ENCODE results near the gene SPTBN5. TPM values are rescaled to one million over a fixed set of nuclear protein-coding genes. Genes with fewer than 3 reads are reported as not detected.
A peak's percentile ranks its signal among the peaks of the same experiment; 100 is the strongest.

SPTBN5 gene
- polyA plus RNA-seq, 1 donor from 2014 or later, result 0.01 TPM

GRCh38 chr15:41827880-41828806, 65.7 kb downstream of the SPTBN5 start, which contains the start of gene JMJD7:
Gene JMJD7 (plus strand): TSS chr15:41828092. CDS start chr15:41828125, 33 bp downstream.
- Histone ChIP-seq H3K9ac (ENCODE audit: low read length) (peak within 1 kb of the TSS; percentile 84), H4K20me1 (ENCODE audit: insufficient read depth) (no peaks in the 10 kb centered on the region), H3K4me2 (ENCODE audit: low read length) (peak within 1 kb of the TSS; percentile 71), H3K27me3 (ENCODE audit: insufficient read depth, low read depth, low read length) (no peaks in the 10 kb centered on the region), H3K9me3 (ENCODE audit: low read length) (no peaks in the 10 kb centered on the region), H3K79me2 (replicated peaks; ENCODE audit: insufficient read depth, low read length) (peaks cover 3% of the 10 kb centered on the region), H3K36me3 (ENCODE audit: insufficient read depth, low read length) (no peaks in the 10 kb centered on the region), H3K9me2 (ENCODE audit: insufficient read depth, low read length) (no peaks in the 10 kb centered on the region), H2AFZ (ENCODE audit: low read depth, low read length) (peak within 1 kb of the TSS; percentile 60), H3K27ac (ENCODE audit: low read length) (peak within 1 kb of the TSS; percentile 62), H3F3A (ENCODE audit: insufficient read depth, low read length, poor library complexity, severe bottlenecking) (no peaks in the 10 kb centered on the region), H3K4me3 (ENCODE audit: low read length) (peak within 1 kb of the TSS; percentile 97)
- TF ChIP-seq TAF1 (IDR thresholded peaks at IDR 0.05; ENCODE audit: low read depth) (peak; percentile 70), SMC3 (conservative IDR thresholded peaks at IDR 0.05; ENCODE audit: poor library complexity) (peak; percentile 42), EP300 (conservative IDR thresholded peaks at IDR 0.05; ENCODE audit: poor library complexity, severe bottlenecking) (peak; percentile 36), CTCF (IDR thresholded peaks at IDR 0.05; ENCODE audit: poor library complexity, severe bottlenecking) (no peak), EZH2 (IDR thresholded peaks at IDR 0.05; ENCODE audit: borderline replicate concordance, insufficient read depth, low read length, poor library complexity, severe bottlenecking) (no peak), POLR2AphosphoS5 (IDR thresholded peaks at IDR 0.05) (peak; percentile 83), MXI1 (conservative IDR thresholded peaks at IDR 0.05; ENCODE audit: poor library complexity, severe bottlenecking) (peak; percentile 90), REST (IDR thresholded peaks at IDR 0.05; ENCODE audit: borderline replicate concordance) (peak; percentile 73), RAD21 (conservative IDR thresholded peaks at IDR 0.05) (peak; percentile 44)

- H3K9me2 ChIP-seq (ENCODE audit: insufficient read depth, low read length), result no peaks in the 10 kb centered on the region
- H3K4me3 ChIP-seq (ENCODE audit: low read length), result peak overlapping the region; percentile 97
- H3K9me3 ChIP-seq (ENCODE audit: low read length), result no peaks in the 10 kb centered on the region
- no peak overlapping the region for H2AFZ ChIP-seq (ENCODE audit: low read depth, low read length)
- H3K4me2 ChIP-seq (ENCODE audit: low read length), result peak overlapping the region; percentile 70
- H4K20me1 ChIP-seq (ENCODE audit: insufficient read depth), result no peaks in the 10 kb centered on the region
- no peak for TF ChIP-seq REST (IDR thresholded peaks at IDR 0.05; ENCODE audit: borderline replicate concordance)
- no peak for TF ChIP-seq TAF1 (IDR thresholded peaks at IDR 0.05; ENCODE audit: low read depth)
- peak; percentile 19 for TF ChIP-seq CTCF (IDR thresholded peaks at IDR 0.05; ENCODE audit: poor library complexity, severe bottlenecking)
- H3K79me2 ChIP-seq (replicated peaks; ENCODE audit: insufficient read depth, low read length), result peaks cover 3% of the 10 kb centered on the region
- no peaks in the 10 kb centered on the region for H3K36me3 ChIP-seq (ENCODE audit: insufficient read depth, low read length)
- H3K27me3 ChIP-seq (ENCODE audit: insufficient read depth, low read depth, low read length), result no peaks in the 10 kb centered on the region
- H3K27ac ChIP-seq (ENCODE audit: low read length), result no peak overlapping the region
- no peaks in the 10 kb centered on the region for H3F3A ChIP-seq (ENCODE audit: insufficient read depth, low read length, poor library complexity, severe bottlenecking)
- H3K9ac ChIP-seq (ENCODE audit: low read length), result peak overlapping the region; percentile 50
Measured at GRCh38 chr15:41827290-41827879, 66.5 kb downstream of the SPTBN5 start.
